HG03460 (cell line): ENCODE measurements around the gene MGME1.

Experiments
- ATAC-seq: cut with Tn5 transposase; IDR thresholded peaks from one replicate; pipeline ENCODE4 v1.9.1; 2021; ENCODE audit not compliant: unreplicated experiment

The MGME1 gene

DNA sequence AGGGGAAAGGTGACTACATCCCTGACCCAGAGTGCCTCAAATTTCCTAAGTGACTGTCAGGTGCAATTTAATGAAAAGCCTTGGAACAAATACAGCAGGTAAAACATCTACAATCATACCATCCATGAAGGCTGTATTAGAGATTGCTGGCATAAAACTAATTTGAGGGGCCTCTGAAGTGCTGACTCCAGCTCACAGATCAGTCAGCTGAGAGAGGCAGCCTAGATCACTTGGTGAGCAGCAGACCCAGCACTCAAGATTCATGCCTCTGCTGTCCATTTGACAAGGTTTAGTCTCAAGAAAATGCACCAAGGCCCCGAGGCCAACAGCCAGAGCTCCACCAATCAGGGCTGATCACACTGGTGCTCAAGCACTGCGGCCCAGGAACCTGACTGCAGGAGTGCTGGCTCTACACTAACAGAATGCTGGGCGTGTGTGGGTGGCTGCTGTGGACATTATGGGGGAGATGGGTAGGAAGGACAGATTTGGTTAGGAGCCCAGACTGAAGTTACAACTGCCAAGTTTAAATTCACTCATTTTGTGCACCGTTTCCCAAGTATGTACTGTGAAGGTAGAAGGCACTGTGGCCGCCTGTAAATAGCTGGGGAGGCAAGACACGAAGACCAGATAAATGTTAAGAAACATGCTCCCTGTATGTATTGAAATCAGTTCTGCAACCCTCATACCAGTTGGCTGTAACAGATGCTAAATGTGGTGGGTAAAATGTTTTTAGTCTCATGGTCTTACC, 28.4 kb upstream of the MGME1 start:
- no peak for ATAC-seq

DNA sequence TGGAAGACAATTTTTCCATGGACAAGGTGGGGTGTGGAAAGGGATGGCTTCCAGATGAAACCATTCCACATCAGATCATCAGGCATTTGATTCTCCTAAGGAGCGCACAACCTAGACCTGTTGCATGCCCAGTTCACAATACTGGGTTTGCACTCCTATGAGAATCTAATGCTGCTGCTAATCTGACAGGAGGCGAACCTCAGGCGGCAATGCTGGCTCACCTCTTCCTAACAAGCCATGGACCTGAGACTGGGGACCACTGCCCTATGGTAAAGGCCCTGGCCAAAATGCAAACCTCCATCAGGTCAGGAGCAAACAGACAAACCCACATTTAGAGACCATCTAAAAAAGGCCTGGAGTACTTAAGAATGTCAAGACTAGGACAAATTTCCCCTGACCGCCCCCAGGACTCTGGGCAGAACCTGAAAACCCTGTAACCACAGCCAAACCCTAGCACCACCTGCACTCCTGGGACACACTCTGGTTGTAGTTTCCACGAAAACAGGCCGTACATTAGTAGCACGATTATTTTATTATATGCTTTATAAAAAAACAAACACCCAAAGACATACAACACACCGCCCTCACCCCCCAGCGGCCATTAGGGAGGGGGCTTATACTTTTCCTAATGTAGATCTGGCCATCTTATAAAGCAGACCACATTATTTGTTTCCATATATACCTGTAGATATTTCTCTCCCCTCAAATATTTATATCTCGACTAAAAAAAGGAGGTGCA, 27.6 kb upstream of the MGME1 start:
- no peak for ATAC-seq

GRCh38 chr20:17941826-17942196, 27.0 kb upstream of the MGME1 start:
- no peak for ATAC-seq

- ATAC-seq: peak; percentile 73
Observed at GRCh38 chr20:17943343-17943742, 25.5 kb upstream of the MGME1 start.

DNA sequence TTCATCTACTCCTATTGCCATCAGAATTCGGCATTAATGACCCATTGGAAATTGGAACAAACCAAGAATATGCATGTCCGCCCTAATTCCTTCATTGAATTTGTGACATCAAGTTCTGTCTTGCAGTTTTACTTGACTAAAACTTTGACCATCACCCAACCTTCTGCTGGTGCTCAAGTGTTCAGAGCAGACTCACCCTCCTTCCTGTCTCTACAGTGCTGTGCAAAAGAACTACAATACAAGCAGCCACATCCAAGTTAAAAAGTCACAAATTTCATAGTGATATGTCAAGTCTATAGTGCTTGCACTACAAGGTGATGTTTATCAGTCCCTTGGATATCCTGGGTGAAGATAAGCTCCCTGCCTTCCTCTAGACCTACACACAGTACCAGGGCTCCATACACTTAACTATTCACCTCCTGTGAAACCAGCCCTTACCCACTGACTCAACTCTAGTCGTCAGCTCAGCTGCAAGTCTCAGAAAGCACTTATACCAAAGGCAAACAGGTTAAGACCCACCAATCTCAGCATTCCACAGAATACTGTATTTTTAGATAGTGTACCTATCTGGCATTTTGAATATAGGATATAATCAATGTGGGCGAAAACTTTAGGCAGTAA, 23.9 kb upstream of the MGME1 start:
- ATAC-seq: no peak

DNA sequence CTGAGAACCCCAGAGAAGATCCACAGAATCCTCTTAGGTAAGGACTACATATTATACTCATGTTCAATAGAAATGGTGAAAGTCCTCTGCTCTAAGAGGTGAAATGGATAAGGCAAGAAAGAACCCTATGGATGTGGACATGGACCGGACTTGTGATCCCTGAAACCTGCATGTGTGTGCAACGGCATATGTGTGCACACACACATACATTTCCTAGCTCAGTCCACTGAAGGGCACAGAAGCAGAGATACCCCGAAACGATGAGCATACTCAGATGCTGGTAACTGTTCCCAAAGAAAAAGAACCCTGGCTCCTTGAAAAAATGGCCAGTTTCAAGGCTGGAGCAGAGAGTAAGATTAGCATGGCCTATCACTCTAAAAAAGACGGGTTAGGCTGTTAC, 22.8 kb upstream of the MGME1 start:
- ATAC-seq: no peak

- ATAC-seq: no peak
Observed at GRCh38 chr20:17946572-17947473, 22.0 kb upstream of the MGME1 start.

- no peak for ATAC-seq
Observed at GRCh38 chr20:17947474-17947815, 21.4 kb upstream of the MGME1 start.

DNA sequence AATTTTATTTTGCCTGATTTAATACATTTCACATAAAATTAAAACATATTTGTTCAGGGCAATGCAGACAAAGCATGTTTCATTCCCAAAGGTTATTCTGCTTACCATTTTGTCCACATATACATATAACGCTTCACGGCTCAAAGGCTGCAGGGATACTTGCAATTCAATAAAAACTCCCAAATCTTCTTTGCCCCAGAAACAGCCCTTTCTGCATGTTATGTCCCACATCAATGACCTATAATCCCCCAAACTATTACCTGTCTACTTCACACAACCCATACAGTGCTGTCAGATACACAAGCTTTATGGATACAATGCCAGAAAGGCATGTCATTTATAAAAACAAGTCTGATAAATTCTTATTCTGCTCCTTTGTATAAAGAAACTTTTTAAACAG, 20.4 kb upstream of the MGME1 start:
- ATAC-seq: no peak

GRCh38 chr20:17949899-17950298, 18.9 kb upstream of the MGME1 start:
- no peak for ATAC-seq

DNA sequence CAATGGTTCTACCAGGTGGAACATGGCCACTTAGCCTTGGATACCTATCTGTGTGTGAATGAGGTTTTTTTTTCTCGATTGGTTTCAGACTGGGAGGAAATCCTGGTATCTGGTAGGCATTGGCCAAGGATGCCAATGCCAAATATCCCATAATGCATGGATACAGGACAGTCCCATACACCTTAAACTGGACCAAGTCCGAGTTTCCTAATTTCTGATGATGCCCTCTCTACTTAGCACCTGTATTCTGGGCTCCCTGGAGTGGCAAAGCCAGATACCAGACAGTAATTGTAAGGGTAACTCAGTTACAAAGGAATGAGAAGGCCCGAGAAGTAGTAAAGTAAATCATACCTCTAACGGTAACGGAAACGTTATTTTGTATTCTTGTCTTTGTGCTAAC, 18.1 kb upstream of the MGME1 start:
- ATAC-seq: no peak

DNA sequence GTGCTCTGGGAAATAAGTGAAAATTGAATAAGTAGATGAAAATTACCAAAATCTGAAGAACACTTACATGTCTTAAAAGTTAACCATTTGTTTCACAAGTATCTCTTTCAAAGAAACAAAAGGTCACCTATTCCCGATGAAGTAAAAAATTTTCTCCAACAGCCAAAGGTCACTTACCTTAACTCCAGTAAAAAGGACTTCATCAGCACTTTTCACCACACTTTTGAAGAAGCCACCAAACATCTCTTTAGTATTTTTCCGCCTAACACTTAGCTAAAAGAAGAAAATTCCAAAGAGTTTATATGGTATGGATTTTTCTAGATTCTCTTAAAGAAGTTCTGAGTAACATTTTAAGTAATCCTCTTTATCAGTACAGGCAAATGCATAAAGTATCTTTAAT, 17.5 kb upstream of the MGME1 start:
- ATAC-seq: no peak

DNA sequence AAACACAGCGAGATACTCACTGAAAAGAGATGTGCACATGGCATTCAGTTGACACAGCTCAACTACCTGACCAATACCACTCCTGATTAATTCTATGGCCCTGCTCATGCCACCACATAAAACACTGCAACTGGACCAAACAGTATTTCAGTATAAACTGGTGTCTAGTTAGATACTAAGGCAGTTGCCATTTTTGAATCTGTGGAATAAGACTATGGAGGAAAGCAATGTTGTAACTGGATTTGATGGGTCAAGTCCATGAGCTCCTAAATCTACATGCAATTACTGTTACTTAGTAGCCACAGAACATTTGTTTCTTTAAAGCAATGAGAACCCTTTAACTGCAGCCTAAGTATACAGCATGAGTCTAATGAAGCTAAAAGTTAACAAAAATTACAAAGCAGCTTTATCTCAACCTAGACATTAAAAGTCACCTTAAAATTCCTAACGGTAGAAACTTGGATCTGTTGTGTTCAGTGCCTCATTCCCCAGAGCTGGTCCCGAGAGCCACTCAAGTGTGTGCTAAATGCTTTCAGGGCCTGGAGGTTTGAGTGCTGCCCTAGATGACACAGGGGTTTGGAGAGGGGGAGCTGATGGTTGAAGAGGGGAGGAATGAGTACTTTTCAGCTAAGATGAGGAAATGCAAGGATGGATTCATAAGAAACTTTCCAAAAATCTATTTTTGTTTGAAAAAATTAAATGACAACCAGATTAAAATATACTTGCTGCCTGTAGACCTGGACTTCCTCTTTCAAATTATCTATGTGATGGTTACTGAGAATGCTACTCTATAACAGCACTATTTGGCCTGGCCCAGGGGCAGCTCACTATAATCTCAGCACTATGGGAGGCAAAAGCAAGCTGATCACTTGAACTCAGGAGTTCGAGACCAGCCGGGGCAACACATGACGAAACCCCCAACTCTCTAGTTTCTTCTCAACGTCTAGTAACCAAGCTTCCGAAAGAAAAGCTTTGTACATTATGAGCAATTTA, 15.8 kb upstream of the MGME1 start:
- ATAC-seq: no peak

DNA sequence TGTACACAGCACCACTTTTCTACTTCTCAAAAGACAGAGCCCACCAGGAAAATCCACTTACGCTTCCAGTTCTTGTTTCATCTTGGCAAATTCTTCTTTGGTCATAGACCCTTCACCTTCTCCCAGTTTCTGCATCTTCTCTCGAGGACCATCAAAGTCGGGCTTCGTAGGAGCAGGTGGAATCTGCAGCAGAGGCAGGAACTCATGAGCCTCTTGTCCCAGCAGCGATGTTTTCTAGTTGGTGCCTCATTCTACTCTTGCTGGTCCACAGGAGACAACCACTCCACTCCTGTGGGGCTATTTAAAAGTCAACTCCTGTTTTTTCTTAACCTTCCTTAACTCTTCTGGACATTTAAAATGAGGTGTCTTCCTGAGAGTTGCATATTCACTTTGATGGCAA, 14.9 kb upstream of the MGME1 start:
- ATAC-seq: no peak

GRCh38 chr20:17955302-17955701, 13.5 kb upstream of the MGME1 start:
- no peak for ATAC-seq

- ATAC-seq: no peak
Observed at GRCh38 chr20:17956099-17956685, 12.6 kb upstream of the MGME1 start.

- ATAC-seq: no peak
Observed at GRCh38 chr20:17957505-17958363, 11.1 kb upstream of the MGME1 start.

GRCh38 chr20:17958373-17959256, 10.2 kb upstream of the MGME1 start:
- no peak for ATAC-seq
